Measurements from ENCODE around the gene WDR6.

WDR6 gene, protein sequence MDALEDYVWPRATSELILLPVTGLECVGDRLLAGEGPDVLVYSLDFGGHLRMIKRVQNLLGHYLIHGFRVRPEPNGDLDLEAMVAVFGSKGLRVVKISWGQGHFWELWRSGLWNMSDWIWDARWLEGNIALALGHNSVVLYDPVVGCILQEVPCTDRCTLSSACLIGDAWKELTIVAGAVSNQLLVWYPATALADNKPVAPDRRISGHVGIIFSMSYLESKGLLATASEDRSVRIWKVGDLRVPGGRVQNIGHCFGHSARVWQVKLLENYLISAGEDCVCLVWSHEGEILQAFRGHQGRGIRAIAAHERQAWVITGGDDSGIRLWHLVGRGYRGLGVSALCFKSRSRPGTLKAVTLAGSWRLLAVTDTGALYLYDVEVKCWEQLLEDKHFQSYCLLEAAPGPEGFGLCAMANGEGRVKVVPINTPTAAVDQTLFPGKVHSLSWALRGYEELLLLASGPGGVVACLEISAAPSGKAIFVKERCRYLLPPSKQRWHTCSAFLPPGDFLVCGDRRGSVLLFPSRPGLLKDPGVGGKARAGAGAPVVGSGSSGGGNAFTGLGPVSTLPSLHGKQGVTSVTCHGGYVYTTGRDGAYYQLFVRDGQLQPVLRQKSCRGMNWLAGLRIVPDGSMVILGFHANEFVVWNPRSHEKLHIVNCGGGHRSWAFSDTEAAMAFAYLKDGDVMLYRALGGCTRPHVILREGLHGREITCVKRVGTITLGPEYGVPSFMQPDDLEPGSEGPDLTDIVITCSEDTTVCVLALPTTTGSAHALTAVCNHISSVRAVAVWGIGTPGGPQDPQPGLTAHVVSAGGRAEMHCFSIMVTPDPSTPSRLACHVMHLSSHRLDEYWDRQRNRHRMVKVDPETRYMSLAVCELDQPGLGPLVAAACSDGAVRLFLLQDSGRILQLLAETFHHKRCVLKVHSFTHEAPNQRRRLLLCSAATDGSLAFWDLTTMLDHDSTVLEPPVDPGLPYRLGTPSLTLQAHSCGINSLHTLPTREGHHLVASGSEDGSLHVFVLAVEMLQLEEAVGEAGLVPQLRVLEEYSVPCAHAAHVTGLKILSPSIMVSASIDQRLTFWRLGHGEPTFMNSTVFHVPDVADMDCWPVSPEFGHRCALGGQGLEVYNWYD

DNA sequence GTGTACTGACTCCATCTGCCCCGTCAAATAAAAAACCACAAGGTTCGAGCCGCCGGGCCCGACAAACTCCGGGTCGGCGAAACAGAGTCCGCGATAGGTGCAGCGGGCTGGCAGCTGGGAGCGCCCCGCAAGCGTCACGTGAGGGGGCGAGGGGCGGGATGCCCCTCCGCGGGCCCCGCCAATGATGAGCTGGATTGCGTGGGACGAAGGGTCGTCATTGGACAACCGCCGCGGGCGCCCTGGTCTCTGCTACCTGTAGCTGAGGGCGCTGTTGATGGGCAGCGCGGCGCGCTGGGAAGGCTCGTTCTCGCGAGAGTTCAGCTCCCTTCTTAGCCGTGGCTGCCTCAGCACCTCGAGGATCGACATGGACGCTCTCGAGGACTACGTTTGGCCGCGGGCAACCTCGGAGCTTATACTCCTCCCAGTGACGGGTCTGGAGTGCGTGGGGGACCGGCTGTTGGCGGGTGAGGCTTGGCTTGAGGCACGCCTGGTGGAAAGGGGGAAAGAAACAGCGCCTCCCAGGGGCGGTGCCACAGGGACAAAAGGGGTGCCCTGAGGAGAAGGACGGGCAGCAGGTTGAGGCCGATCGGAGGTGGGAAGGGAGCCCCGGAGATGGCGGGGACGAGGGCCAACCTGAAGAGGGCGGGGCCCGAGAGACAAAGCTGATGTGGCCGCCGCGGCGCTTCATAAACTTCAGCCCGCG is at the start of gene WDR6:
Gene WDR6 (plus strand): TSS at position 324 of the 703 bp plus-strand sequence. CDS start 41 bp downstream, at position 365.
- peak; percentile 98 for DNase-seq

DNA sequence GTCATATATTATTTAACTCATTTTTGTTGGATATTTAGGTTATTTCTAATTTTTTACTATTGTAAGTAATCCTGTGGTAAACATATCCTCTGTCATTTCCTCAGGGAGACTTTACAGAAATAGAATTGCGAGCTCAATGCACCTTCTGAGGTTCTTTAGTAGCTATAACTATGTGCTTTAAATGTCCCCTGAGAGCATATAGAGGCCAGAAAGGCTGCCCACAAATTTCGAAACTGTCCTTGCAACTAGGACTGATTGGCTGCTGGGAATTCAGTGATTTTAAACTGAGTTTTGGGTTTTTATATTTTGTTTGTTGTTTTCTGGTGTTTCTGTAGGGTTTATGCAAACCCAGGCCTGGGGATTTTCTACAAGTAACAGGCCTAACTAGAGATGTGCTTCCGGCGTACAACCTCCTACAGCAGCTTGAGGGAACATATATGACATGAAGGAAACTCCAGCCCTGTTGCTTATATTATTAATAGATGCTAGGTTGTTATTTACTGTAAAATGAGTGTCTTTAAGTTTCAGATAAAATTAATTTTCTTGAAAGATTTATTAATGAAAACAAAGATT is 46.3 kb upstream of the WDR6 start:
- no peak for DNase-seq

DNA sequence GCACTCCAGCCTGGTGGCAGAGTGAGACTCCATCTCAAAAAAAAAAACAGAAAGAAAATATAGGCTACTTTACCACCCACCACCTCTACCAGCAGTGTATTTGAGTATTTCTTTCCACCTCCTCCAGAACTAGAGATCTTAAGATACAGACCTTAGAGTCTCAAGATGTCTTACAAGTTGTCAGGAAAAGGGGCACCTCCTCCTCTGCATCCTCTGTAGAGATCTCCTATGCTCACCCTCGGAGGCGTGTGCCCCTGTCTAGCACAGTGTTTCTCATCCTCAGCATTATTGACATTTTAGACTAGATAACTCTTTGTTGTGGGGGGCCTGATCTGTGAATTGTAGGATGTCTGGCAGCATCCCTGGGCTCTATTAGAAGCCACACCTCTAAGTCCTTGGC is 44.9 kb upstream of the WDR6 start:
- DNase-seq: no peak

DNA sequence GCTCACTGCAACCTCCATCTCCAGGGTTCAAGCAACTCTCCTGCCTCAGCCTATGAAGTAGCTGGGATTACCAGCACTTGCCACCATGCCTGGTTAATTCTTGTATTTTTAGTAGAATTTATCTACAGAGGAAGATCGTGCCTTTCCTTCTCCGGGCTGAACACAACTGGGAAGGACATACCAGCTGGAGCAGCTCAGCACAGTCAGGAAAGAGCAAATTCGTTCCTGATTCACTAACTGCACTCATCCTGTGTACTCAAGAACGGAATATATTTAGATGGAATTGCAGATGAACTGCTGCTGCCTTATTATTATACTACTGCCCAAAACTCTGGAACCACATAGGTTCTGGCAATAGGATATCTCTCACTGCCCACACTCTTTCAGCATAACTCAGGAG is 44.3 kb upstream of the WDR6 start:
- no peak for DNase-seq

DNA sequence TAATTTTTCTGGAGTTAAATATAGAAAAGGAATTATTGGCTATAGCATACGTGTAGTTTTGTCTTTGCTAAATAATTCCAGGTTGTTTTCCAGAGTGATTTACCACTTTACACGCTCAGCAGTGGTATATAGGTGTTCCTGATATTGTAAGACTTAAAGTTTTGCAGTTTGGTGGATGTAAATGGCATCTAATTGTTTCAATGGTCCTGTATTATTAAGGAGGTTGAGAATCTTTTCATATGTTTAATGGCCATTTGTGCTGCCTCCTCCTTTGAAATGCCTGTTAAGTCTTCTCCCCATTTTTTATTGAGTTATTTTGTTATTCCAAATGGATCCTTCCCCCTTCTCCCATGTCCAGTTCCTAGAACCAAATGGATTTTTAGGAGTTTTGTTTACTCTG is 43.6 kb upstream of the WDR6 start:
- no peak for DNase-seq

DNA sequence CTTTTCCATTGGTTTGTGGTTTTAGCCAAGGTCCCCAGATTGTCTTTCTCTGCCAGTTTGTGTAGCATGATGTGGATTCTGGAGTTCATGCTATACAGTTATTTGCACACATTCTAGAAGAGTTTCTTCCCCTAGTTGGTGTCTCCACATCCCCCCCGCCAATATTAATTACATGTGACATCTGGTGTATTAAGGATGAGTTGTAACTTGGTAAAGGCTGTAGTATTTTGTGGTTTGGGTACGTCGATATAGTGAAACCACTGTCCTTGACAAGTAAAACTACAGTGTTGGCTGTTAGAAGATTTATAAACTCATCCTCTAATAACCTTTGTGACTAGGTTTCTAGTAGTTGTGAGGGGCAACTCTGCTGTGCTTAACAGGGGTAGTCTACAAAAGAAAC is 40.8 kb upstream of the WDR6 start:
- DNase-seq: no peak

DNA sequence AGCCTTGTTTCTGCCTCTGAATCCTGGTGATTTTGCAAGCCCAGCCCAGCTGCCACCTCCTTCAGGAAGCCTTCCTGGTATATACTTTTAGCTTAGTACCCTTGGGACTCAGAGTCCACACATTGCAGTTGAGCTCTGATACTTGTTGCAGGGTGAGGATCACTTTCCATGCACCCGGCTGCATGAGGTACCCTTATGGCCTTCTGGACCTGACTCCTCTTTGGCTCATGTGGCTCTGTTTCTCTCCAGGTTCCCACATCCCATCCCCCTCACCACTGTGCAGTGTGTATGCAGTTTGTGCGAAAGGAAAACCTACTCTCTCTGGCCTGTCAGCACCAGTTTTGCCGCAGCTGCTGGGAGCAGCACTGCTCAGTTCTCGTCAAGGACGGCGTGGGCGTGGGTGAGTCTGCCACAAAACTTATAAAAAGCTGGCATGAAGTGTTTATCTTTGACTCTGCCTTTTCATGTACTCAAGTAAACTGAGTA is 40.3 kb upstream of the WDR6 start:
- DNase-seq: no peak

DNA sequence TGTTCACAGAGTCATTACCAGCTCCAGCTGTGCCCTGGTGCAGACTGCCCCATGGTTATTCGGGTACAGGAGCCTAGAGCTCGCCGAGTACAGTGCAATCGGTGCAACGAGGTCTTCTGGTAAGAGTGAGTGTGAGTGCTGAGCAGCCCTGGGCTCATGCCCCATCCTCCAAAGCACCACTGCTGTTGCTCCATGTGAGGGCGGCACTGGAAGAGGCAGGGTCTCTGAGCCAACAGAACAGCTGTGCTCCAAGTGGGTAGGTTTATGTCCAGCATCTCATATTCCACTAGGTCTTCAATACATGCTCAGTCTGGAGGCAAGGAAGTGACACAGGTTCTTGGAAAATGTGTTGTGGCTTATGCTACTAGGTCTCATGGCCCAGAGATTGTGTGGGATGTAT is 36.6 kb upstream of the WDR6 start:
- no peak for DNase-seq

DNA sequence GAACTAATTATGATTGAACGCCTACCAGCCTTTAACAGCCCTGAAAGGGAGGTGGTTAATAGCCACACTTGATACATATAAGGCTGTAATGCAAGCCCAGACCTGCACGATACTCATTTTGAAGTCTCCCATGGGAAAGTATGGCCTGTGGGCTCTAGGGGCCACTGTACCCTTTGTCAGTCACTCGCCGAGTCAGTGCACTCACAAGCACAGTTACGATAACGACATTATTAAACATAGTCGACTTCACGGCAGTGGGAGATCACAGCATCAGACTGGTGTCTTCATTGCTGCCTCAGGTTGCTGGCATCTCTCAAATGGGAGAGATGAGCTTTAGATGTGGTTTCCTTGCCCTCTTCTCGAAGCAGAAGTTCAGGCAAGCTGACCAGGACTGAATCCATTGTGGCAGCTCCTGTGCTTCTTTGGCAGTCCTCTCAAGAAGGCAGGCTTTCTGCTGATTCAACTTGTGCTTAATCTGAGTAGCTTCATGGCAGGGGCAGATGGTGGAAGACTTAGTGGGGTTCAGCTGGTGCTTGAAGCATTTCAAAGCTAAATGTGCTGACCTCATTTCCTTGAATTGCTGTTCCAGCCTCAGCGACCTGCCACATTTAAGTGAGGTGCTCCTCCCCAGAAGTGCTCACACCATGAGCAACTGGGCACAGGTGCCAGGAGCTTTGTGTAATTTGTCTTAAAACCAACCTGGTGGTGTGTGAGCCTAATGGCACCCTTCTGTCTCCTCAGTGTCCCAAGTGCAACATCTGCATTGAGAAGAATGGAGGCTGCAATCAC is 32.9 kb upstream of the WDR6 start:
- no peak for DNase-seq

DNA sequence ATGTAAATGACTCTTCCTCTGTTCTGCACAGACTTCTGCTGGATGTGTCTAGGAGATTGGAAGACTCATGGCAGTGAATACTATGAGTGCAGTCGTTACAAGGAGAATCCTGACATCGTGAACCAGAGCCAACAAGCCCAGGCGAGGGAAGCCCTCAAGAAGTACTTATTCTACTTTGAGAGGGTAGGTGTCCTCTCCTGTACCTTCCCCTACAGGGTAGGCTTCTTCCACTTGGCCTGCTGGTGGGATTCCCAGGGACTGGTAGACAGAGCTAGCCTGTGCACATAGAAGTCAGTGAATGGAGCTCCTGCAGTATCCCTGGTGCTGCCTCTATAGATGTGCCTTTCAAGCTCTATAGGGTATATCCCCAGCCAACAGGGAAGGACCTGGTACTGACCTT is 27.7 kb upstream of the WDR6 start:
- no peak for DNase-seq

DNA sequence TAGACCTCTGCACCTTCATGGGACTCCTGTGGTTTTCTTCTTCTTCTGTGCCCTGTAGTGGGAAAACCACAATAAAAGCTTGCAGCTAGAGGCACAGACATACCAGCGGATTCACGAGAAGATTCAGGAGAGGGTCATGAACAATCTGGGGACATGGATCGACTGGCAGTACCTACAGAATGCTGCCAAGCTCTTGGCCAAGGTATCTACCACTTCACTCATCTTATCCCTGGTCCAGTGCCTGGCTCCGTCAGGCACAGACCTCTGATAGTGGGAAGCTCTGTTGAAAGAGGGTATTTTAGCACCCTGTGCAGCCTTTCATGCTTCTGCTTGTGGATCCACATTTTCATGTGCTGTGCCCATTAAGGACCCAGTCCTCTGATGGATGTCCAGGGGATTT is 26.9 kb upstream of the WDR6 start:
- no peak for DNase-seq

DNA sequence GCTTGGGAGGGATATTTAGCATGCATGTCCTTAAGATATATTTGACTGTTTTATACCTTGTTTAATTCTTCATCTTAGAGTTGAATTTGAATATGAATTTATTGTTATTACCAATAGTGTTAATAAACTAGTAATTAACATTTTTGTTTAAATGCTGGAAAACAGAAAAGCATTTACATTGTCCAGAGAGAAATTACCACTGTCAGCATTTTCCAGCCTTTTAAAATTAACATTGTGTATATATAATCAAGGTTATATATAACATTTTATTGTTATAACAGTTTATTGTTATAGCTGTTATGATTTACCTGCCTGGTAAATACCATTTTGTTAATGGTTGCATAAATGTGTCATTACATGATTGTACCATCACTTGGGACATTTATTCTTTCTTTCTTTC is 25.2 kb upstream of the WDR6 start:
- DNase-seq: no peak

DNA sequence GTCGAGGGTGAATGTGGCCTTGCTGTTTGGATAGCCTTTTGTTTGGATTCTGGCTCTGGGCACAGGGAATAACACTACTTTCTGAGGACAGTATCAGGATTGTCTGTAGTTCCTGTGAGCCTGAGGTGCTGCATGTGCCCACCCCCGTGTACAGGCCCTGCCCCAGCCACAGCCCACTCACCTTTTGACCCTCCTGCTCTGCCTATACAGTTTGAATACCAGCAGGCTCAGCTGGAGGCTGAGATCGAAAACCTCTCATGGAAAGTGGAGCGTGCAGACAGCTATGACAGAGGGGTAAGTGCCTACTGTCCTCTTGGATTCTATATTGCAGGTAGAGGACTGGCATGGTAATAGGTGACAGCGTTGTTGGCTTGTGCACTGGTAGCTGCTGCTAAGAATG is 24.5 kb upstream of the WDR6 start:
- DNase-seq: no peak

DNA sequence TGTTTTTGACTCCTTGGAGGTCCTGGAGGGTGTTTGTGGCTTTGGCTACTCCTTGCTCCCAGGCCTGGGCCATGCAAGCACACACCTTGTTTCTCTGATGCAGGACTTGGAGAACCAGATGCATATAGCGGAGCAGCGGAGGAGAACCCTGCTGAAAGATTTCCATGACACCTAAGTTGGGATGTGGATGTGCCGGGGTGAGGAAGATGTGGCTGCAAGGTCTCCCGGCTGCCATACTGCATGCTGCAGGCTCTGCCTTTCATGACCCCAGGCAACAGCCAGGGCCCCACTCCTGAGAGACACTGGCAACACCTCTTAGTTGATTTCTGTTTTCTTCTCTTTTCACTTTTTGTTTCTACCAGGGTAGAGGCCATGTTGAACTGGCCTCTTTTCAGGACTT is 24.1 kb upstream of the WDR6 start:
- no peak for DNase-seq

DNA sequence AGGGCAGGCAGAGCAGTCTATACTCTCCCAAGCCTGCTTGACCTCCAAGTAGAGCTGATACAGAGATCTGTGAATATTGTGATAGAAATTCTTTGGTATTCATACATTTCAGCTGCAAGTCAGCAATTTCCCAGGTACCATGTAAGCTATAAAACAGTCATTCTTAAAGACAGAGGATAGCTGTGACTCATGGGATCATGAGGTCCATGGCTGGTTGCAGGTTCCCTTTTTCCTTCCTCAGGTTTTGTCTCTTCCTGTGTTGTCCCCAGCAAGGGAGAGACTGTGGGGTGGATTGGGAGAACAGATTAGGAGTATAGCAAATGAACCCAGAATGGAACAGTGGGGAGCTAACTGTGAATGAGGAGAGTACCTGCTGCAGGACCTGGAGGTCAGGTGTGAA is 22.5 kb upstream of the WDR6 start:
- no peak for DNase-seq

DNA sequence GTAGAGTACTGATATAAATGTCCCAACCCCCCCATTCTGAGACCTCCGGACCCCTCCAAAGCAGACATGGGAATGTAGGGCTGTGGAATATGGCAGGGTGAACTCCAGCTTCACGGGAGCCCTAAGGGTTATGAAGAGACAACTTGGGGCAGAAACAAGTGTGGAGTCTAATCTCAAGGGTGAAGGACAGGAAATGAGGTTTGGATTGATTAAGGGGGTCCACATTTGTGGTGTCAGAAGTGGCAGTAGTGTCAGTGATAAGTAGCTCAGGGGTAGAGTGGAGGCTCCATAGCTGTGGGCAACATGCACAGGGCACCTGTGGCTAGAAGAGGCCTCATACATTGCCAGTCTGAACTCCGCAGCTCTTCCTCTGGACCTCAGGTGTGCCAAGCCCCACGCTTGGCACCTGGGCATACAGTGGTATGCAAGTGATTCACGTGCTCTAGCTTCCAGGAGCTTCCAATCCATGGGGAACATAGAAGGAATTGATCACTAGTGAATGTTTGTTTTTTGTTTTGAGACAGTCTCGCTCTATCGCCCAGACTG is 21.3 kb upstream of the WDR6 start:
- no peak for DNase-seq

DNA sequence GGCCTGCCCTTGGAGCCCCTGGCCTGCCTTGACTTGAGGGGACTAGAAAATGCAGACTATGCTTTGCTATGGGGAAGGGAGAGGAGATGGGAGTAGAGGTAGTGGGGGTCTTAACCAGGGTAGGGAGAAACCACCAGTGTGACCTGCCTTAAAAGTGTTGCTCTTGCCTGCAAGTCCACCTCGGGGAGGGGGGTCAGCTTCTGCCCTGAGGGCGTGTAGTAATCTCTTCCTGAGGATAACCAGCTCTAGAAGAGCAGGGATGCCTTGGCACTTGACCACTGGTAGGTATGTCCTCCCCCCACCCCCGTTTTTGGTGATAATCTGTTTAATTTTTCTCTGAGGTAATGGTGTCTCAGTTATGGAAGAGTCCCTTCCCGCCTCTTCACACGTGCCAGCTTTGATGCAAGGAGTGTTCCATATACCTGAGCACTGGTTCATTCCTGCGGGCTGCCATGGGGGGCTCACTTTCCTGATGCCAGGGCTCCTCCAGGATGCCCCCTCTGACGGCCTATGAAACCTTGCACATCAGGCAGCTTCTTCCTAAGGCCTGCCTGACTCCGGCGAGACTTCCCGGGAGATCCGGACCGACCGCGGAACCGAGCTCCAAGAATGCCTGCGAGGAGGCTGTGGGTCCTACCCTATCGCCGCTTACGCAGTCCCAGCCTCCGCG is 17.9 kb upstream of the WDR6 start:
- DNase-seq: no peak

DNA sequence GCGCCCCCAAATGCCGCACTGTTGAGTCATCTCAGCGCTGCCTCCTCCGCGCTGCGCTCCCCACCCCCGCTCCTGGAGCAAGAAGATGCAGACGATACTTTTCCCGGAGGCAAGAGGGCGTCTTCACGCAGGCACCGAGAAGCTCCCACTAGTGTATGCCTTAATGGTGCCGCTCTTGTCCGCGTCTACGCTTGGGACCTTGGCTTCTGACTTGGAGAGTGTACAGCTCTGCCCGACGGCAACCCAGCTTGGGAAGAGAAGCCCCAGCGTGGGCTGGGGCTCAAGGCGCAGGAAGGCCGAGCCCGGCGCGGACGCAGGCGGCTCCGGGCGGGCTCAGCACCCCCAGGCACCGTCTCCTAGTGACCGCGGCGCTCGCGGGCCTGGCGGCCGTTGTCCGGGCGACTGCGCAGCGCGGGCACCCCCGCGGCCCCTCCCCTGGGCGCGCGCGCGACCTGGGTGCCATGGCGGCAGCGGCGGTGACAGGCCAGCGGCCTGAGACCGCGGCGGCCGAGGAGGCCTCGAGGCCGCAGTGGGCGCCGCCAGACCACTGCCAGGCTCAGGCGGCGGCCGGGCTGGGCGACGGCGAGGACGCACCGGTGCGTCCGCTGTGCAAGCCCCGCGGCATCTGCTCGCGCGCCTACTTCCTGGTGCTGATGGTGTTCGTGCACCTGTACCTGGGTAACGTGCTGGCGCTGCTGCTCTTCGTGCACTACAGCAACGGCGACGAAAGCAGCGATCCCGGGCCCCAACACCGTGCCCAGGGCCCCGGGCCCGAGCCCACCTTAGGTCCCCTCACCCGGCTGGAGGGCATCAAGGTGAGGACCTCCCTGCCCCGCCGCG is 17.2 kb upstream of the WDR6 start, which contains the start of gene P4HTM:
Gene P4HTM (plus strand): TSS at position 446 of the 840 bp plus-strand sequence. CDS start 16 bp downstream, at position 462.
- peak; percentile 71 to 72 for DNase-seq

DNA sequence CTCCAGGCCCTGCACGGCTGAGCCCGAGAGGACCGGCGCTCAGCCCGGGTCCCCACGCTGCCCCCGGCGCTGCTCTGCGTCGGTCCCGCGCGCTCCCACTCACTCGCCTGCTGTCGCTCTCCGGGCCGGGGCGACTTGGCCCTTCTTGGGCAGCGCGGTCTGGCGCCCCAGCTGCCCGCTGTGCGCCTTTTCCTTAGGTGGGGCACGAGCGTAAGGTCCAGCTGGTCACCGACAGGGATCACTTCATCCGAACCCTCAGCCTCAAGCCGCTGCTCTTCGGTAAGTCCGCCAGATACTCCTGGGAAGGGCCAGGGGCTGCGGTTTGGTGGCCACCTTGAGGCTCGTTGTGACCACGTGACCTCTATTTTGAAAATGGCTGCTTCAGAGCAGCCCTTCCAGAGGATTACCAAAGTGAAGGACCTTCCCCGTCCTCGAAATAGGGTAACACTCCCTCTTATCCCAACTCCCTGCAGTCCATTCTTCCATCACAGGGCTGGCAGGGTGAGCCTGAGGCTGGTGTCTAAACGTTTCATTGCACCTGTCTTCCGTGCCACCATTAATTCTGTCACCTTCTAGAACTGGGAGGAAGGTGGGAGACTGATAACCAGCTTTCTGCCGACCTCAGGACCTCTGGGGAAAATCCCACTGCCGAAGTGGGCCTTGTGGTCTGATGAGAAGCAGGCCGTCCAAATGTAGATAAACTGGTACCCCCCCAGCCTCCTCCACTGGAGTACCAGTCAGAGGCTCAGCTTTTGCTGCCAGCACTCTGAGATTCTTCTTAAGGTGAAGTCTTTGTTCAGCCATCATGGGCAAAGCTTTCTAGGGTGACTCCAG is 16.3 kb upstream of the WDR6 start:
- DNase-seq: peak in 1 of 2 donors; percentile 40
